Measurements from ENCODE around the gene PSPH. TPM values are rescaled to one million over a fixed set of nuclear protein-coding genes. Genes with fewer than 3 reads are reported as not detected.

The PSPH gene
- total RNA-seq, 1 experiment from 2014 or later, result 125 TPM

DNA sequence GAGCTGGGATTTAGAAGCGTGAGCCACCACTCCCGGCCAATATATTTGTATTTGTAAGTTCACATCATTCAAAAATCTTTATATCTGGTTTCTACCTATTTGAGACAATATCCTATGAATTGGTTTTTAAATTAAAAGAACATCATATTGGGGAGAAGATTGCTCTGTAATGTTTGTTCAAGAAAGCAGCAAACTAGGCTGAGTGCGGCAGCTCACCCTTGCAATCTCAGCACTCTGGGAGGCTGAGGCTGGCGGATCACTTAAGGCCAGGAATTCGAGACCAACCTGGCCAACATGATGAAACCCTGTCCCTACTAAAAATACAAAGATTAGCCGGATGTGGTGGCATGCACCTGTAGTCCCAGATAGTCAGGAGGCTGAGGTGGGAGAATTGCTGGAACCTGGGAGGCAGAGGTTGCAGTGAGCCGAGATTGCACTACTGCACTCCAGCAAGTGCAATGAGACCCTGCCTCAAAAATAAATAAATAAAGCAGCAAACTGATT, 77.4 kb downstream of the PSPH start:
- H3K4me3 ChIP-seq, result no peak overlapping the region
- no peak for DNase-seq
- no peaks in the 10 kb centered on the region for H3K27me3 ChIP-seq
- H3K36me3 ChIP-seq, result peaks cover 7% of the 10 kb centered on the region
- no peaks in the 10 kb centered on the region for H3K9me3 ChIP-seq

DNA sequence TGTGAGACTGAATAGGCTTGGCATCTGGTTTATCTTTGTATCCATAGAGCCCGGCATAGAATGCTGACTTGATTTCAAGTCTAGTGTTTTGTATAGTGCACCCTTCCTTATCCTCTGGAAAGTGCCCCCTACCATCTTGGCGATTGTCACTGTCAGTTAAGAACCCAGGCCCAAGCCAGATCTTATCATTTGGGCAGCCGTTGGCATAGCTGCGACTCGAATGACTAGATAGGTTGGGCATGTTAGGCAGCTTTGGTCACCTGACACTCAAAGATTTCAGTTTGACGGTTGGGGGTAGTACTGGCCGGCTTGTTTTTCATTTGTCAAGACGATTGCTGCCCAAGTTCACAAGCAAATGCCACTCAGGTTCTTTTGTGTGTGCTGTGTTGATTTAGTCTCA, 80.3 kb downstream of the PSPH start:
- H3K36me3 ChIP-seq, result no peaks in the 10 kb centered on the region; the same call in 1 of the 2 replicates
- H3K27me3 ChIP-seq, result no peaks in the 10 kb centered on the region
- DNase-seq, result no peak
- H3K4me3 ChIP-seq, result no peak overlapping the region
- H3K9me3 ChIP-seq, result no peaks in the 10 kb centered on the region

GRCh38 chr7:55970561-55970960, 80.7 kb downstream of the PSPH start:
- H3K27me3 ChIP-seq, result no peaks in the 10 kb centered on the region

DNA sequence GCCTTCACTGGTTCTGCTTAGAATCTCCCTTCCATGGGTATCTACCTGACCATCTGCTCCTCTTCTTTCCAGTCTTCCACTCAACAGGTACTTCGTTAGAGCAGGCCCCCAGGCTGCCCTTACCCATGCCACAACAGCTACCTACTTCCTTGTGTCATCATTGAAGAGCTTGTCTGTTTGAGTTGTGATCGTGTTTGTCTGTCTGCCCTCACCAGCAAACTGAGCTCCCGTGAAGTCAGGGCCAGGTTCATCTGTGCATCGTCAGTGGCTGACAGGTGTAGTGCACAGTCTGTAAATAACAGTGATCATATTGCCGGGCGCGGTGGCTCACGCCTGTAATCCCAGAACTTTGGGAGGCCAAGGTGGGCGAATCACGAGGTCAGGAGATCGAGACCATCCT, 81.9 kb downstream of the PSPH start:
- no peak for DNase-seq
- no peaks in the 10 kb centered on the region for H3K9me3 ChIP-seq

More at GRCh38 chr7:55970561-55970960, 80.7 kb downstream of the PSPH start:
- H3K4me3 ChIP-seq, result no peak overlapping the region
- H3K36me3 ChIP-seq, result no peaks in the 10 kb centered on the region; the same call in 1 of the 2 replicates
- DNase-seq, result no peak
- no peaks in the 10 kb centered on the region for H3K9me3 ChIP-seq

GRCh38 chr7:55966851-55967250, 84.4 kb downstream of the PSPH start:
- no peak for DNase-seq
- Histone ChIP-seq H3K9me3 (no peaks in the 10 kb centered on the region), H3K27me3 (no peaks in the 10 kb centered on the region), H3K36me3 (peaks cover 6% of the 10 kb centered on the region; the same call in 1 of the 2 replicates), H3K4me3 (no peak overlapping the region)

More for the DNA sequence above, 81.9 kb downstream of the PSPH start:
- H3K27me3 ChIP-seq, result no peaks in the 10 kb centered on the region
- H3K36me3 ChIP-seq, result peaks cover 6% of the 10 kb centered on the region; the same call in 1 of the 2 replicates
- H3K4me3 ChIP-seq, result no peak overlapping the region

DNA sequence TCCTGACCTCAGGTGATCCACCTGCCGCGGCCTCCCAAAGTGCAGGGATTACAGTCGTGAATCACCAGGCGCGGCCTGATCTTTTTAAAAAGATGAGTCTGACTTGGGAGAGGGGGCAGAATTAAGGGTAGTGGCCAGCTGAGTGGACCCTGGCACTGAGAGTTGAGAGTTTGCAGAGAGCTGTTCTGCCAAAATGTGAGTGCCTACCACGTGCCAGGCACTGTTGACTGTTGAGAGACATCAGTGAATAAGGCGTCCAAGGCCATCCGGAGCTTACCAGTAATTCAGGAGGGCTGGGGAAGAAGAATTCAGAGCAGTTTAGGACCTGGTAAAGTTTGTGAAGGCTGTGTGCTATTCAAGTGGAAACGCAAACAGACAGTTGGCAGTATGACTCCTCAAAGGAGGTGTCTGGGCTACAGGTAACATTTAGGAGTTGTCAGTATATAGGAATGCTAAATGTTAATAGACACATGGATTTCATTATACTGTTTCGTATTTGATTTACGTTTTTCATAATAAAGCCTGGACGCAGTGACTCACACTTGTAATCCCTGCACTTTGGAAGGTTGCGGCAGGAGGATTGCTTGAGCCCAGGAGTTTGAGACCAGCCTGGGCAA, 85.3 kb downstream of the PSPH start:
- no peaks in the 10 kb centered on the region for H3K27me3 ChIP-seq
- H3K9me3 ChIP-seq, result no peaks in the 10 kb centered on the region
- H3K36me3 ChIP-seq, result peaks cover 6% of the 10 kb centered on the region; the same call in 1 of the 2 replicates
- H3K4me3 ChIP-seq, result peak overlapping the region; percentile 75
- DNase-seq, result no peak

DNA sequence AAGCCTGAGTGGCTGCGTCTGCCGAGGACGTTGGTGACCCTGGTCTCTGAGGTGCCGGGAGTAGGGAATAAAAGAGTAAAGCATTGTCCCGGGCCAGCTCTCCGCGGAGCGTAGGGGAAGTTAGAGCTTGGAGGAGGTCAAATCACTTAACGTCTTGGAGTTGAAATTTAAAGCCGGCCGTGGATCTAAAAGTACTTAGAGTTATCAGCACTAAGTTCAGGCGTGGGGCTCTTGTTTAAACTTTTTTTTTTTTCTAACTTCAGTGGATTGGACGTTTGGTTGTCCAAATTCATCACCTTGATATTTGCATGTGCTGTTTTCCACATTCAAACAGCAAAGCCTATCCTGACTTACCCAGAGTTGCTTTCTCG, 86.2 kb downstream of the PSPH start:
- DNase-seq, result no peak
- Histone ChIP-seq H3K36me3 (peaks cover 6% of the 10 kb centered on the region; the same call in 1 of the 2 replicates), H3K4me3 (peak overlapping the region; percentile 75), H3K27me3 (no peaks in the 10 kb centered on the region), H3K9me3 (no peaks in the 10 kb centered on the region)

- Histone ChIP-seq H3K27me3 (no peaks in the 10 kb centered on the region), H3K4me3 (peak within 1 kb of the TSS; percentile 75), H3K9me3 (no peaks in the 10 kb centered on the region), H3K36me3 (peaks cover 6% of the 10 kb centered on the region; the same call in 1 of the 2 replicates)
- peak; percentile 85 for DNase-seq
These were observed 86.8 kb downstream of the PSPH start, which contains the start of gene NIPSNAP2 for GRCh38 chr7:55964261-55965099. NIPSNAP2 (plus strand) TSS chr7:55964585; CDS start chr7:55964610, 25 bp downstream.

- Histone ChIP-seq H3K27me3 (no peaks in the 10 kb centered on the region), H3K36me3 (peaks cover 6% of the 10 kb centered on the region; the same call in 1 of the 2 replicates), H3K4me3 (peak overlapping the region; percentile 44), H3K9me3 (no peaks in the 10 kb centered on the region)
- no peak for DNase-seq
These were observed 87.6 kb downstream of the PSPH start for GRCh38 chr7:55963584-55964168.

DNA sequence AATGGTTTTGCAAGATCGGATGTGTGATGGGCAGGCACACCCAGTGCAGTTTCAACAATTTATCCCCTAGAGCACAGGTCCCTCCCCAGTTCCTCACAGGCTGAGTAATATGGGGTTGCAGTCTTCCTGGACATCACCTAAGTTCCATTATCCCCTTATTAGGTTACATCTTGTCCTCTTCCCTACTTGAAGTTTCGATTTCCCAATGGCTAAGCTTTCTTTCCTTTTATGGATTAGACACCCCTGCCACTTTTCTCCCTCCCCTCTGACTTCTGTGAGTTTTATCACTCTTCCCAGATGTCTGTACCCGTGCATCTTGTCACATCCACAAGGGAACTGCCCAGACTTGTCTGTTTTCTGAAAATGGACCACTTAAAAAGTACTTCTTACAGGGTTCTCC, 89.2 kb downstream of the PSPH start:
- no peak overlapping the region for H3K4me3 ChIP-seq
- no peak for DNase-seq
- H3K36me3 ChIP-seq, result peaks cover 6% of the 10 kb centered on the region; the same call in 1 of the 2 replicates
- no peaks in the 10 kb centered on the region for H3K27me3 ChIP-seq
- no peaks in the 10 kb centered on the region for H3K9me3 ChIP-seq

Other genes starting within 250 kb of the PSPH start
- not detected in 2 replicates for gene SEPTIN14, start 188.7 kb downstream of the PSPH start, total RNA-seq (2014; rRNA removed; shearing (Covaris generic); ENCODE audit: low replicate concordance)
- gene ZNF713, start 164.0 kb downstream of the PSPH start, total RNA-seq (2014; rRNA removed; shearing (Covaris generic); ENCODE audit: low replicate concordance), result 0.79 and 3.9 TPM in 2 replicates
- 24.5 and 28.3 TPM in 2 replicates for gene MRPS17, start 99.6 kb downstream of the PSPH start, total RNA-seq (2014; rRNA removed; shearing (Covaris generic); ENCODE audit: low replicate concordance)
- 30.9 and 36.4 TPM in 2 replicates for gene NIPSNAP2, start 86.9 kb downstream of the PSPH start, total RNA-seq (2014; rRNA removed; shearing (Covaris generic); ENCODE audit: low replicate concordance)
- gene CCT6A, start 321 bp upstream of the PSPH start, total RNA-seq (2014; rRNA removed; shearing (Covaris generic); ENCODE audit: low replicate concordance), result 421 and 698 TPM in 2 replicates
- 99.8 and 154 TPM in 2 replicates for gene SUMF2, start 12.8 kb upstream of the PSPH start, total RNA-seq (2014; rRNA removed; shearing (Covaris generic); ENCODE audit: low replicate concordance)
- 5.5 TPM in 1 of 2 replicates, not detected in the other for gene PHKG1, start 41.5 kb upstream of the PSPH start, total RNA-seq (2014; rRNA removed; shearing (Covaris generic); ENCODE audit: low replicate concordance)
- 797 and 882 TPM in 2 replicates for gene CHCHD2, start 55.0 kb upstream of the PSPH start, total RNA-seq (2014; rRNA removed; shearing (Covaris generic); ENCODE audit: low replicate concordance)
- not detected in 2 replicates for gene NUPR2, start 65.0 kb upstream of the PSPH start, total RNA-seq (2014; rRNA removed; shearing (Covaris generic); ENCODE audit: low replicate concordance)

Measured in MG63 (cell line).